Retinal pigment epithelial cell (primary cell): ENCODE measurements around the gene GABARAP.

Source experiments
- DNase-seq: peaks from one replicate; pipeline ENCODE4 v3.0.0-alpha.2; 2010; ENCODE audit warnings: low read depth
- H3K4me3 ChIP-seq: 2 replicates; pipeline ENCODE4 v1.5.1; 2011; ENCODE audit warnings: mild to moderate bottlenecking, low read length, control low read depth, moderate library complexity
- TF ChIP-seq, protein P1 (sequence below): conservative IDR thresholded peaks from 2 replicates; pipeline ENCODE4 v1.5.1; 2011; ENCODE audit warnings: low read depth, low read length, control low read depth, inconsistent platforms

The GABARAP gene

DNA sequence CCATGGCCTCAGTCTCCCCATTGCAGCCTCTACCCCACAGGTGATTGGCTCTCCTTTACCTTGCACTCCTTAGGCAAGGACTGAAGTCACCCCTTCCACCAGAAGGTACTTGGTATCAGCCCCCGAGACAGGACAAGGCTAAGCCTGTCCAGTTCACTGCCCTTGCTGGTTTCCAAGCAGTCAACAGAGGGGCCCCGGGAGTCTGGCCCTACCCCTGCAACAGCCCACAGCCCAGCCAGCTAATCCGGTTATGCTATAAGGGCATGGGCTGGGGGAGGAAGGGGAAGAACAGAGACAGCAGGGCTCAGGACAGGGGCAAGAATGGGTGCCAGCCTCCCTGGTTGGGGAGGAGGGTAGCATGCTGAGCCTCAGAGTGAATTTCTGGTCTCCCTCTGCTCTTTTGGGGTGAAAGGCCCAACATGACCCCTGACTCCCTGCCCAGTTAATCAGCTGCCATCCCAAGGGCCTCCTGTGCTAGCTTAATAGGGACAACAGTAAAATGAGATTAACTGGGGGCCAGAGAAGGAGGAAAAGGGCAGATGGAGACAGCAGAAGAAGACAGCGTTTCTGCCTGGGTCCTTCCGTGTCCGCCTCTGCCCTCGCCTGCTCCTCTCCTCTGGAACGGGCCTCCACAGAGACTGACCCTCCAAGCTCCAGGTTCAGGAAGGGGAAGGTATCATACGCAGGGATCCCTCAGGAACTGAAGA lies 33.3 kb downstream of the GABARAP start:
- no peak for DNase-seq
- H3K4me3 ChIP-seq = no peak overlapping the region

DNA sequence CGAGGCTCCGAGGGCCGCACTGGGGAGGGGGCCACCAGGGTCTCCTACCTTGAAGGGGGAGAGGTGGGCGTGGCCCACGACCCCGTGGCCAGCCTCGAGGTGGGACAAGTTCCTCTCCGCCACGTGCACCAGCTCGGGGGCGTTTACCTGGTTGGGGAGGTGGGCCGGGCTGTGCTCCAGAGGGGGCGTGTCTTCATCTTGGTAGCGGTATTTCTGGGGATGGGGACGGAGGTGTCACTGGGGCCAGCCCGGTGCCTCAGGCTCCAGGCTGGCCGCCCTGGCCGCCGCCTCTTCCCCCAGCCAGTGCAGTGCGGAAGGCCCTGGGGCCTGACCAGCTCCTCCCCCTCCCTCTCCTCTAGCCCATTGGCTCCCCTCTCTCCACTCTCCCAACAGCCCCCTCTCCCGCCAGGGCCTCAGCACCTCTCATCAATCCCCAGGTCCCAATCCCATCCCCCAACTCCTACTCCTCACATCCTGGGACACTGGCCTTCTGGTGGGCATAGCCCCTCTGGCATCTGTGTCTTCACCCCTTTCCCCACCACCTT lies 34.1 kb downstream of the GABARAP start:
- no peak for DNase-seq
- TF ChIP-seq, protein P1, sequence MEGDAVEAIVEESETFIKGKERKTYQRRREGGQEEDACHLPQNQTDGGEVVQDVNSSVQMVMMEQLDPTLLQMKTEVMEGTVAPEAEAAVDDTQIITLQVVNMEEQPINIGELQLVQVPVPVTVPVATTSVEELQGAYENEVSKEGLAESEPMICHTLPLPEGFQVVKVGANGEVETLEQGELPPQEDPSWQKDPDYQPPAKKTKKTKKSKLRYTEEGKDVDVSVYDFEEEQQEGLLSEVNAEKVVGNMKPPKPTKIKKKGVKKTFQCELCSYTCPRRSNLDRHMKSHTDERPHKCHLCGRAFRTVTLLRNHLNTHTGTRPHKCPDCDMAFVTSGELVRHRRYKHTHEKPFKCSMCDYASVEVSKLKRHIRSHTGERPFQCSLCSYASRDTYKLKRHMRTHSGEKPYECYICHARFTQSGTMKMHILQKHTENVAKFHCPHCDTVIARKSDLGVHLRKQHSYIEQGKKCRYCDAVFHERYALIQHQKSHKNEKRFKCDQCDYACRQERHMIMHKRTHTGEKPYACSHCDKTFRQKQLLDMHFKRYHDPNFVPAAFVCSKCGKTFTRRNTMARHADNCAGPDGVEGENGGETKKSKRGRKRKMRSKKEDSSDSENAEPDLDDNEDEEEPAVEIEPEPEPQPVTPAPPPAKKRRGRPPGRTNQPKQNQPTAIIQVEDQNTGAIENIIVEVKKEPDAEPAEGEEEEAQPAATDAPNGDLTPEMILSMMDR = no peak
- H3K4me3 ChIP-seq = peak overlapping the region; percentile 4

More for the DNA sequence above, 33.3 kb downstream of the GABARAP start:
- TF ChIP-seq, protein P1 = no peak

DNA sequence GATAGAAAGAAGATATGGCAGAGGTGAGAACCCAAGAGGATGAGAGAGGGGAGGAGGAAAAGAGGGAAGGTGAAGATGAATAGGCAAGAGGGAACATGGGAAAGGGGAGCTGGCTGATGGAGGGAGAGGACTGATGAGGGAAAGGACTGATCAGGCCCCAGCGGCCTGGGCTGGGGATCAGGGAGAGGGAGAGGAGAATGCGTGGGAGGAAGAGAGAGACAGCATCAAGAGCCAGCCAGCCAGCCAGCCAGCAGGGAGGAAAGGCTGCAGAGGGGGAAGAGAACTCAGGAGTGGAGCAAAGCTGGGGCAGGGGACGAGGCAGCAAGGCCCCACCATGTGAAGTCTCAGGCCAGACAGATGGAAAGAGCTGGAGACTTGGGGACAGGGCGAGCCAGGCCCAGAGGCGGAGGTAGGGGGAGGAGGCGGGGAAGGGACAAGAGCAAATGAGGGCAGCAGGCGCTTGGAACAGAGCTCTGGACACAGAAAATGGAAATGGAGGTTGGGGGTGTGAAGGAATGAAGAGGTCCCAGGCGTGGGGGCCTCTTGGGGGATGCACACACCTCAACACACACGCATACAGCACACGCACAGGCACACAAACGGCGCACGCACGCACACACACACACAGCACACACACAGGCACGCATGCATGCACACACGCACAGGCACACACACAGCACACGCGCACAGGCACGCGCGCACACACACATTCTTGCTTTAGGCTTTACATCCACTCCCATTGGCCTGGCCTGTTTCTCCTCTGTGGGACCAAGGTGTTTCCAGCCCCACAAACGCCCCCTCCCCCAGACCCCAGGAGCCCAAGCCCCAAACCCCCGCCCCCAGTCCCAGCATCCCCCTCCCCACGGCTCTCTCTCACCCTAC lies 34.9 kb downstream of the GABARAP start:
- TF ChIP-seq, protein P1 = no peak
- H3K4me3 ChIP-seq = no peak overlapping the region
- no peak for DNase-seq

DNA sequence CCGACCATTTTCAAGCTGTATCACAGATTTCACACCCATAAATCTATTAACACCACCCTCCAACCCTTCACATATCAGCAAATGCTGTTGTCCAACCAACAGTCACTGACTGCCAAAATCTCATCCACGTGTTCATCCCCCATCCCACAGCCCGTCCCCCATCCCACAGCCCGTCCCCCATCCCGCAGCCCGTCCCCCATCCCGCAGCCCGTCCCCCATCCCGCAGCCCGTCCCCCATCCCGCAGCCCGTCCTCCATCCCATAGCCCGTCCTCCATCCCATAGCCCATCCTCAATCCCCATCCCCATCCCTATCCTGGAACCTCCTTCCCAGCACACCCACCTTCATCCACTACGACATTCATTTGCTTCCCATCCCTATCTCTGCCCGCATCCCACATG lies 36.7 kb downstream of the GABARAP start:
- no peak for DNase-seq
- H3K4me3 ChIP-seq = peak overlapping the region; percentile 73
- TF ChIP-seq, protein P1 = no peak

DNA sequence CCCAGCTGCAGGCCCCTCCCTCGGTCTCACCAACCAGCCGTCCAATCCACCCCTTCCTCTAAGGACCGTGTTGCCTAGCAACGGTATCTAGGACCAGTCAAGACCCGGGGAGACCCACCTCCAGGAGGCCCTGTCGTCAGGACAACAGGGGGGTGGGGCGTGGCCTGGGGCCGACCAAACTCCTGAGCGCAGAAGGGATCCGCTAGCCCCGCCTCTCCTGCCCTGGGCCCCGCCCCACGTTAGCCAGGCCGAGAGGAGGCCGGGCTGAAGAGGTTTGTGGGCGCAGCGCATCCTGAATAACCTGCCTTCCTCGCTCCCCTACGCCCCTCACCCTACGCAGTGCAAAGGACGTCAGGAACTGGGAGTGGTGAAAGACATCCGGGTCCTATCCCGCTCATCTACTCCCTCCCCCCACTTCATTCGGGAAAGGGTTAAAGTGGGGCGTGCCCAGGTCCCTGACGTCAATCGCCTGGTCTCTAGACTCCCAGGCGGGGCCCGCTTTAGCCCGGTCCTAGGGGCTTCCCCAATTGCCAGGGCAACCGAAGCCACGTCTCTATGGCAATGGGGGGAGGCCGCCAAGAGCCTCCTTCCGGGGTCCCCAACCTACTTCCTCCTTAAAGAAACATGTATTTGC lies 37.3 kb downstream of the GABARAP start:
- peak overlapping the region; percentile 73 for H3K4me3 ChIP-seq
- TF ChIP-seq, protein P1 = no peak
- peak; percentile 48 for DNase-seq

DNA sequence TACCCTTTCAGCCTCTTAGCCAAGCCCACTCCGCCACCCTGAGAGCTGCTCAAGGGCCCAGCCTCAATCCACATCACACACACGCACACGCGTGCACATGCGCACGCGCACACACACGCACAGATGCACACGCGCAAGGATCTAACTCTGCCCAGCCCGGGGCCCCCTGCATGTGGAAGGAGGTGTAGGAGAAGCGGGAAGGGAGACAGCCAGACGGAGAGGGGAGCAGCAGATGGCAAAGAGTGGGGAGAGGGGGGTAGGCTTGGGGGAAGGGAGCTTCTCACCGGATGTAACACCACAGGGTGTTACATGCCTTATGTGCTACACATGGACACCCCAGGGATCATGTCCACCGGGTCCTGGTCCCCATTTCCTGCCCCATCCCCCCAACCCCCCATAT lies 37.9 kb downstream of the GABARAP start:
- peak overlapping the region; percentile 73 for H3K4me3 ChIP-seq
- TF ChIP-seq, protein P1 = no peak

More for the DNA sequence above, 37.9 kb downstream of the GABARAP start:
- no peak for DNase-seq
